Measurements from ENCODE around the gene SHKBP1. TPM values are rescaled to one million over a fixed set of nuclear protein-coding genes. Genes with fewer than 3 reads are reported as not detected.
A peak's percentile ranks its signal among the peaks of the same experiment; 100 is the strongest.

SHKBP1 gene
- total RNA-seq, 2 donors from 2014 or later = 53.6 to 87.8 TPM

DNA sequence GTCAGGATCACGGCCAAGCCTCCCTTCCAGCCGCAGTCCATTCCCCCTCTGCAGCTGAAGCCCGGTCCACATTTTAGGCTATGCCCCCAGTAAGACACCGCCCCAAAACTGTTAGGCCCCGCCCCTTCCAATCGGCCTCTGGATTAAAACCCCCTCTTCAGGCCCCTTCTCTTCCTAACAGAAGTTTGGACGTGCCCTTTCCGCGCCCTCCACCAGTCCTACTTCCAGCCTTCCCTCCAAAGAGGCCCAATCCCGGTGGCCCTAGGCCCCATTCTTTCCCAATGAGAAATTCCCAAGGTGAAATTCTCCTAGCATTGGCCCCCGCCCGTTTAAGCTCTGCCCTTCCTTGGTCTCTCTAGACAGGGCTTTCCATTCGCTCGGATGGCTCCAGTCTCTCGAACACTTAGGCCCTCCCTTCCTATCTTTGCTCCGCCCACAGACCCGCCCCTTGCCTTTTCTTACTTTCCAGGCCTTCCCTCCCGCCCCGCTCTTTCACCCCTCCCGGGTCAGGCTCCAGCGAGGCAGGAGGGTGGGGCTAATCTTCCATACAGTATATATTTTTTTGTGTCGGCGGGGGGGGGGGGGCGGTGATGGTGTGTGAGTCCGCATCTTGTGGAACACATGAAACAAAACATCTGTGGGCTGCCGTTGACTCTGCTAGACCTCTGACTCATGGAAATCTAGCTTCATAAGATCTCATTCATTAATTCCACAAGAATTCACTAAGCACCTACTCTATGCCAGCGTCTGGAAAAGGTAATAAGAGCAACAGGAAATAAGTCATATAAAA, 38.1 kb downstream of the SHKBP1 start:
- peak overlapping the region; percentile 84 to 96 for H3K9ac ChIP-seq (ENCODE audit: low read depth in 2 of 2, low read length in 2 of 2)
- H3K4me3 ChIP-seq = peak overlapping the region; percentile 58
- H3K4me1 ChIP-seq = peaks cover 8% of the 10 kb centered on the region
- TF ChIP-seq, protein P1, sequence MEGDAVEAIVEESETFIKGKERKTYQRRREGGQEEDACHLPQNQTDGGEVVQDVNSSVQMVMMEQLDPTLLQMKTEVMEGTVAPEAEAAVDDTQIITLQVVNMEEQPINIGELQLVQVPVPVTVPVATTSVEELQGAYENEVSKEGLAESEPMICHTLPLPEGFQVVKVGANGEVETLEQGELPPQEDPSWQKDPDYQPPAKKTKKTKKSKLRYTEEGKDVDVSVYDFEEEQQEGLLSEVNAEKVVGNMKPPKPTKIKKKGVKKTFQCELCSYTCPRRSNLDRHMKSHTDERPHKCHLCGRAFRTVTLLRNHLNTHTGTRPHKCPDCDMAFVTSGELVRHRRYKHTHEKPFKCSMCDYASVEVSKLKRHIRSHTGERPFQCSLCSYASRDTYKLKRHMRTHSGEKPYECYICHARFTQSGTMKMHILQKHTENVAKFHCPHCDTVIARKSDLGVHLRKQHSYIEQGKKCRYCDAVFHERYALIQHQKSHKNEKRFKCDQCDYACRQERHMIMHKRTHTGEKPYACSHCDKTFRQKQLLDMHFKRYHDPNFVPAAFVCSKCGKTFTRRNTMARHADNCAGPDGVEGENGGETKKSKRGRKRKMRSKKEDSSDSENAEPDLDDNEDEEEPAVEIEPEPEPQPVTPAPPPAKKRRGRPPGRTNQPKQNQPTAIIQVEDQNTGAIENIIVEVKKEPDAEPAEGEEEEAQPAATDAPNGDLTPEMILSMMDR (IDR thresholded peaks at IDR 0.05) = no peak
- peak overlapping the region; percentile 94 for H3K27ac ChIP-seq
- DNase-seq = peak; percentile 99
- H3K36me3 ChIP-seq = no peaks in the 10 kb centered on the region
- intact Hi-C loops (cut with DNase I) = no loop called here
- no peaks in the 10 kb centered on the region for H3K27me3 ChIP-seq
- H3K9me3 ChIP-seq = no peaks in the 10 kb centered on the region

DNA sequence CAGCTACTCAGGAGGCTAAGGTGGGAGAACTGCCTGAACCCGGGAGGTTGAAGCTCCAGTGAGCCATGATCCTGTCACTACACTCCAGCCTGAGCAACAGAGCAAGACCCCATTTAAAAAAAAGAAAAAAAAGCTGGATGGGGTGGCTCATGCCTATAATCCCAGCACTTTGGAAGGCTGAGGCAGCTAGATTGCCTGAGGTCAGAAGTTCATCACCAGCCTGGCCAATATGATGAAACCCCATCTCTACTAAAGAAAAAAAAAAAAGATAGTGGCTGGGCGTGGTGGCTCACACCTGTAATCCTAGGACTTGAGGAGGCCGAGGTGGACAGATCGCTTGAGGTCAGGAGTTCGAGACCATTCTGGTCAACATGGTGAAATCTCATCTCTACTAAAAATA, 39.5 kb downstream of the SHKBP1 start:
- no peak overlapping the region for H3K27ac ChIP-seq
- H3K9ac ChIP-seq (ENCODE audit: low read depth in 2 of 2, low read length in 2 of 2) = no peak overlapping the region
- no peaks in the 10 kb centered on the region for H3K36me3 ChIP-seq
- no peak overlapping the region for H3K4me3 ChIP-seq
- TF ChIP-seq, protein P1 (IDR thresholded peaks at IDR 0.05) = no peak
- no peaks in the 10 kb centered on the region for H3K4me1 ChIP-seq
- DNase-seq = no peak
- H3K9me3 ChIP-seq = no peaks in the 10 kb centered on the region
- intact Hi-C loops (cut with DNase I) = no loop called here
- no peaks in the 10 kb centered on the region for H3K27me3 ChIP-seq

DNA sequence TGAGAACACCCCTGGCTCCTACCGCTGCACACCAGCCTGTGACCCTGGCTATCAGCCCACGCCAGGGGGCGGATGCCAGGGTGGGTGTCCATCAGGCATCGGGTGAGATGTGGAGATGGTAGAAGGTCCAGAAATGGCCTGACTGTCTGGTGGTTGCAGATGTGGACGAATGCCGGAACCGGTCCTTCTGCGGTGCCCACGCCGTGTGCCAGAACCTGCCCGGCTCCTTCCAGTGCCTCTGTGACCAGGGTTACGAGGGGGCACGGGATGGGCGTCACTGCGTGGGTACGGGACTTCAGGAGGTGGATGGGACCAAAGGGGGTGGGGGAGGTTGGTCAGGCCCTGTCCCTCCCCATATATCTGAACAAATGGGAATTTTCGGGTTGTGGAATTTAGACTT, 40.3 kb downstream of the SHKBP1 start:
- Histone ChIP-seq H3K4me3 (no peak overlapping the region), H3K36me3 (no peaks in the 10 kb centered on the region), H3K9ac (ENCODE audit: low read depth in 2 of 2, low read length in 2 of 2) (no peak overlapping the region), H3K27me3 (no peaks in the 10 kb centered on the region), H3K27ac (no peak overlapping the region), H3K9me3 (no peaks in the 10 kb centered on the region), H3K4me1 (no peaks in the 10 kb centered on the region)
- DNase-seq = no peak
- intact Hi-C loops (cut with DNase I) = no loop called here
- TF ChIP-seq, protein P1 (IDR thresholded peaks at IDR 0.05) = no peak

DNA sequence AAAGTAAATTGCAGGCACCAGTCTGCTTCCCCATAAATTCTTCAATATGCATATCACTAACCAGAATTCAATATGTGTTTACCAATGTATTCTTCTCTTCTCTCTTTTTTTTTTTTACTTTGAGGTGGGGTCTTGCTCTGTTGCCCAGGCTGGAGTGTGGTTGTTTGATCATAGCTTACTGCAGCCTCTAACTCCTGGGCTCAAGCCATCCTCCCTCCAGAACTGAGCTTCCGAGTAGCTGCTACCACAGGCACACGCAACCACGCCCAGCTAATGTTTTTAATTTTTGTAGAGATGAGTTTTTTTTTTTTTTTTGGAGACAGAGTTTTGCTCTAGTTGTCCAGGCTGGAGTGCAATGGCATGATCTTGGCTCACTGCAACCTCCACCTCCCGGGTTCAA, 41.3 kb downstream of the SHKBP1 start:
- H3K27me3 ChIP-seq = no peaks in the 10 kb centered on the region
- TF ChIP-seq, protein P1 (IDR thresholded peaks at IDR 0.05) = no peak
- H3K4me1 ChIP-seq = no peaks in the 10 kb centered on the region
- no peak overlapping the region for H3K9ac ChIP-seq (ENCODE audit: low read depth in 2 of 2, low read length in 2 of 2)
- intact Hi-C loops (cut with DNase I) = no loop called here
- no peak overlapping the region for H3K4me3 ChIP-seq
- no peaks in the 10 kb centered on the region for H3K36me3 ChIP-seq
- H3K9me3 ChIP-seq = no peaks in the 10 kb centered on the region
- H3K27ac ChIP-seq = no peak overlapping the region
- no peak for DNase-seq

DNA sequence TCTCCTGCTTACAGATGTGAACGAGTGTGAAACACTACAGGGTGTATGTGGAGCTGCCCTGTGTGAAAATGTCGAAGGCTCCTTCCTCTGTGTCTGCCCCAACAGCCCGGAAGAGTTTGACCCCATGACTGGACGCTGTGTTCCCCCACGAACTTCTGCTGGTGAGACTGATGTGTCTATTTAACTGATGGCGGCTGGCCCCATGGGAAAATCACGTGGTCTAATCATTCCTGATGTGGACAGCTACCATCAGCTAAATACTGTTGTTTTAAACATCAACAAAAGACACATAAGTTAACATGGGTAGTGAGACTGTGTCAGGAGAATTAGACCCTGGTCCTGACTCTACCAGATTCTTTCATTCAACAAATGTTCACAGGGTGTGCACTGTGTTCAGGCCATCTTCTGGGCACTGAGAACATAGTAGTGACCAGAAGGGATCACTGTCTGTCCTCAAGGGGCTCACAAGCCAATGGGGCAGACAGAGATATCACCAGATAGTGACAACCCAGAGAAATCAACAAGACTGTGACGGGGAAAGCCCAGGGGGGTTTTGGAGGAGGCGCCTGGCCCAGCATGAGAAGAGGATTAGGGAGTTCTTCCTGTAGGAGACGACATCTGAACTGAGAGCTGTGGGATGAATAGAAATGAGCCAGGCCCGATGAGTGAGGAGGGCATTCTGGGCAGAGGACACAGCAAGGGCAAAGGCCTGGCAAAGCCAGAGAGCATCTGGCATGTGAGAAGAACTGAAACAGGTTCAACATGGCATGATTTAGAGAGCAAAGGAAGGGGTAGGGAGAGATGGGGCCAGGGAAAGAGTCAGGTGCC, 42.9 kb downstream of the SHKBP1 start:
- no peak for DNase-seq
- no peak overlapping the region for H3K4me3 ChIP-seq
- H3K27me3 ChIP-seq = no peaks in the 10 kb centered on the region
- TF ChIP-seq, protein P1 (IDR thresholded peaks at IDR 0.05) = no peak
- H3K36me3 ChIP-seq = no peaks in the 10 kb centered on the region
- H3K9ac ChIP-seq (ENCODE audit: low read depth in 2 of 2, low read length in 2 of 2) = no peak overlapping the region
- no peaks in the 10 kb centered on the region for H3K4me1 ChIP-seq
- H3K27ac ChIP-seq = no peak overlapping the region
- intact Hi-C loops (cut with DNase I) = no loop called here
- H3K9me3 ChIP-seq = no peaks in the 10 kb centered on the region

Measured in colonic mucosa (tissue), 4 donors.